OCI-LY7 (cell line): ENCODE results near the gene C2orf72. TPM values are rescaled to one million over a fixed set of nuclear protein-coding genes. Genes with fewer than 3 reads are reported as not detected.

Source experiments
- BruUV-seq: library from RNA; stranded (reverse); fragments of 400-500 nt; replicated peaks from 2 replicates; lab custom pipeline; 2021; lab: Mats Ljungman, UMichigan
- CTCF ChIA-PET: fragments of 300-600 bp; sonication (Branson Sonifier 250); formaldehyde crosslinking; loops from one replicate; lab custom pipeline; 2022; ENCODE audit warnings: antibody characterized with exemption; ENCODE audit not compliant: unreplicated experiment; lab: Charles Lee
- POLR2A ChIA-PET: fragments of 300-600 bp; sonication (Branson Sonifier 250); formaldehyde crosslinking; loops from one replicate; lab custom pipeline; 2022; ENCODE audit warnings: antibody characterized with exemption; lab: Charles Lee
- DNase-seq: peaks from one replicate; pipeline ENCODE4 v3.0.0-alpha.2; 2015; ENCODE audit warnings: low spot score
- H2AFZ ChIP-seq: fragments of 200-600 bp; sonication (generic), shearing (Covaris generic); 2 replicates; pipeline ENCODE4 v1.6.1; 2014; ENCODE audit warnings: mild to moderate bottlenecking, antibody characterized with exemption, low read length, moderate library complexity
- H3K27ac ChIP-seq: fragments of 200-600 bp; sonication (generic); 2 replicates; pipeline ENCODE4 v1.5.1; 2014; ENCODE audit warnings: mixed run types, low read depth, mild to moderate bottlenecking, moderate library complexity, low read length, inconsistent platforms; ENCODE audit not compliant: poor library complexity, severe bottlenecking
- H3K36me3 ChIP-seq: fragments of 200-600 bp; sonication (generic); 2 replicates; pipeline ENCODE4 v1.6.1; 2014; ENCODE audit warnings: mild to moderate bottlenecking, antibody characterized with exemption, low read length, moderate library complexity, mixed read lengths; ENCODE audit not compliant: insufficient read depth
- H3K4me1 ChIP-seq: fragments of 200-600 bp; sonication (generic); 2 replicates; pipeline ENCODE4 v1.5.1; 2014; ENCODE audit warnings: mild to moderate bottlenecking, low read length; ENCODE audit not compliant: insufficient read depth, poor library complexity, severe bottlenecking
- H3K4me2 ChIP-seq: fragments of 200-600 bp; sonication (generic); 2 replicates; pipeline ENCODE4 v1.6.1; 2014; ENCODE audit warnings: mild to moderate bottlenecking, low read length
- H3K4me3 ChIP-seq: fragments of 200-600 bp; sonication (generic); 2 replicates; pipeline ENCODE4 v1.5.1; 2014; ENCODE audit warnings: mild to moderate bottlenecking, low read depth, low read length; ENCODE audit not compliant: poor library complexity, severe bottlenecking
- H3K79me2 ChIP-seq: fragments of 200-600 bp; sonication (generic); 2 replicates; pipeline ENCODE4 v1.6.1; 2016; ENCODE audit warnings: low read depth, mild to moderate bottlenecking, low read length, moderate library complexity, mixed read lengths; ENCODE audit not compliant: insufficient read depth
- H3K9me2 ChIP-seq: fragments of 200-600 bp; sonication (generic); 2 replicates; pipeline ENCODE4 v1.6.1; 2016; ENCODE audit warnings: mild to moderate bottlenecking, low read length, mixed read lengths; ENCODE audit not compliant: insufficient read depth
- H3K9me3 ChIP-seq: fragments of 200-600 bp; sonication (generic); 2 replicates; pipeline ENCODE4 v1.6.1; 2014; ENCODE audit warnings: mild to moderate bottlenecking, mixed run types, low read length, mixed read lengths
- H4K20me1 ChIP-seq: fragments of 200-600 bp; sonication (generic); 2 replicates; pipeline ENCODE4 v1.6.1; 2014; ENCODE audit warnings: mild to moderate bottlenecking, antibody characterized with exemption, low read length, moderate library complexity, mixed read lengths; ENCODE audit not compliant: insufficient read depth
- EZH2phosphoT487 ChIP-seq: fragments of 200-600 bp; sonication (generic); IDR thresholded peaks from 2 replicates; pipeline ENCODE4 v1.6.1; 2018; ENCODE audit warnings: low read depth, borderline replicate concordance, mild to moderate bottlenecking, mixed run types, antibody characterized with exemption, low read length, moderate library complexity, mixed read lengths
- intact Hi-C: fragments of 100-400 bp; cut with micrococcal nuclease; formaldehyde crosslinking; loops from one replicate; pipeline ENCODE4 v1.10.0; 2022; ENCODE audit not compliant: unreplicated experiment
- total RNA-seq, 2 experiments: library from RNA; depleted of rRNA in 1 of 2; stranded (reverse); fragments of >200 nt in 1 of 2; shearing (Covaris generic) in 1 of 2; gene quantifications; 2 replicates each; pipeline ENCODE4 v1.2.3, GENCODE V29; 2014 to 2022
- TF ChIP-seq, protein P1 (sequence below): fragments of 200-600 bp; sonication (generic); conservative IDR thresholded peaks from 2 replicates; pipeline ENCODE4 v1.5.1; 2014; ENCODE audit warnings: mild to moderate bottlenecking, antibody characterized with exemption, low read length, moderate library complexity, mixed read lengths

C2orf72 gene
- total RNA-seq, 2 experiments from 2014 or later: not detected

DNA sequence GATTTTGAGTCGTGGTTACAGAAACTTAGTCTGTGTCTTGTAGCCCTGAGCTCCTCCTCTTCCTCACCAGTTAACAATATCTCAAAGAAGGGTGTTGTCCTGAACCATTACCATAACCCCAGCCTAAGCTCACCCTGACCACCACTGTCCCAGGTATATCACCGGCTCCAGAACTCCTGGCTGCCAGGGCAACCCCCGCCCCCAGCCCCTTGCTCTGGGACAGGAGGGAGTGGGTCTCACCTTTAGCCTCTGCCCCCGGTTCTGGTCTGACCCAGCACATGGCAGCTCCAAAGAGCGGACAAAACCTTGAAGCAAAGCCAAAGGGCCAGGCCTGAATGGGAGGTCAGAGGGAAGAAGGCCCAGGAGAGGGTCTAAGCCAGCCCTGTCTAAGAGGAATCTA, 13.8 kb downstream of the C2orf72 start:
- no peak overlapping the region for H3K4me2 ChIP-seq
- H2AFZ ChIP-seq: no peak overlapping the region
- no peak for DNase-seq
- peaks cover 5% of the 10 kb centered on the region for H3K4me1 ChIP-seq
- no peak overlapping the region for H3K27ac ChIP-seq
- no peak for TF ChIP-seq EZH2phosphoT487
- TF ChIP-seq, protein P1, sequence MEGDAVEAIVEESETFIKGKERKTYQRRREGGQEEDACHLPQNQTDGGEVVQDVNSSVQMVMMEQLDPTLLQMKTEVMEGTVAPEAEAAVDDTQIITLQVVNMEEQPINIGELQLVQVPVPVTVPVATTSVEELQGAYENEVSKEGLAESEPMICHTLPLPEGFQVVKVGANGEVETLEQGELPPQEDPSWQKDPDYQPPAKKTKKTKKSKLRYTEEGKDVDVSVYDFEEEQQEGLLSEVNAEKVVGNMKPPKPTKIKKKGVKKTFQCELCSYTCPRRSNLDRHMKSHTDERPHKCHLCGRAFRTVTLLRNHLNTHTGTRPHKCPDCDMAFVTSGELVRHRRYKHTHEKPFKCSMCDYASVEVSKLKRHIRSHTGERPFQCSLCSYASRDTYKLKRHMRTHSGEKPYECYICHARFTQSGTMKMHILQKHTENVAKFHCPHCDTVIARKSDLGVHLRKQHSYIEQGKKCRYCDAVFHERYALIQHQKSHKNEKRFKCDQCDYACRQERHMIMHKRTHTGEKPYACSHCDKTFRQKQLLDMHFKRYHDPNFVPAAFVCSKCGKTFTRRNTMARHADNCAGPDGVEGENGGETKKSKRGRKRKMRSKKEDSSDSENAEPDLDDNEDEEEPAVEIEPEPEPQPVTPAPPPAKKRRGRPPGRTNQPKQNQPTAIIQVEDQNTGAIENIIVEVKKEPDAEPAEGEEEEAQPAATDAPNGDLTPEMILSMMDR: no peak
- intact Hi-C loops: no loop called here
- H3K4me3 ChIP-seq: no peak overlapping the region
- H3K9me3 ChIP-seq: no peaks in the 10 kb centered on the region
- ChIA-PET POLR2A (interaction anchor here (0.6 kb wide), 1 partner anchor 83 kb away, joined by 3 read pairs; no protein-coding TSS in a partner anchor), CTCF (no interaction called here)
- BruUV-seq: no TSS peak
- H3K79me2 ChIP-seq: no peaks in the 10 kb centered on the region
- no peaks in the 10 kb centered on the region for H3K9me2 ChIP-seq
- no peaks in the 10 kb centered on the region for H3K36me3 ChIP-seq
- no peaks in the 10 kb centered on the region for H4K20me1 ChIP-seq

DNA sequence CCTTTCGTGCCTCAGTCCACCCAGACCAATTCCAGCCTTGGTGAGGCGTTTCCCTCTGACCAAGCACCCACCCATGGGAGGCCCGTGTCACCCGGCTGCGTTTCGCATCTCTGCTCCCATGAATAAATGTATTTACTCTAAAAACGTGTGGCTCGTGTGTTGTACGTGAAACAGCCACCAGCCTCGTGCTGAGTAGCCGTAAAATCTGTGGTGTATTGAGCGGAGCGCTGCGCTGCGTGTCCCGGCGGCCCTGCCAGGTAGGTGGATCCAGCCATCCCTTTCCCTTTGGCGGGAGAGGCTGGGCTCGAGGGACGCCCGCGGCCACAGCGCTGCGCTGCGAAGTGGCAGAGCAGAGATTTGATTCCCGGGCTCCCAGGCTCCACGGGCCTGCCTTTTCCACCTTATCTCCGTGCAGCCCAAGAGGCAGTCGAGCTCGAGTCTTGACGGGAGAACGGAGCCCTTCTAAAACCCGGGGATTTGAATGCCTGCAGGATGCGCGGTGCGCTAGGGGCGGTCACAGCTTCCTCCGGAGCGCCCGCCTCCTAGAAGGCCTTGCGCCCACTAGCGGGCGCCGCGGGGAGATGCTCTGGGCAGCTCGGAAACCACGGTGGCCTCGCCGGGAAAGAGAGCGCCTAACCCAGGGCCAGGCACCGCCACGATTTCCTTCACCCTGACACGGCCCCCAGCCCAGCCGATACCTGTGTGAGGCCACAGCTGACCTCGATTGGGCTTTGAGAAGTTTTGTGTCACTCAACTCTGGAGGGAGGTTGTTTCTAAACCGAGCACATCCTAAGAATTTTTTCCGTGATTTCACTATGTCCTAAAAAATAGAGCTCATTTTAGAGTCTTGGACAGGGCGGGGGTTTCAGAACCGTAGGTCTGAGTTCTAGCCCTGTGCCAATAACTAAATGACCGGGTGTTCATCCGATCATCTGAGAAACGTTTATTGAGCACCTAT, 15.4 kb downstream of the C2orf72 start:
- intact Hi-C loops: no loop called here

More for the DNA sequence above, 15.4 kb downstream of the C2orf72 start:
- Histone ChIP-seq H3K9me2 (no peaks in the 10 kb centered on the region), H4K20me1 (peaks cover 5% of the 10 kb centered on the region; the same call in 1 of the 2 replicates), H3K4me2 (peak overlapping the region; percentile 71), H3K4me1 (peaks cover 9% of the 10 kb centered on the region), H3K4me3 (peak overlapping the region; percentile 67), H3K27ac (no peak overlapping the region), H3K79me2 (peaks cover 10% of the 10 kb centered on the region), H3K36me3 (no peaks in the 10 kb centered on the region; the same call in 1 of the 2 replicates), H3K9me3 (no peaks in the 10 kb centered on the region), H2AFZ (peak overlapping the region; percentile 92)
- no TSS peak for BruUV-seq
- peak; percentile 86 for DNase-seq
- CTCF ChIA-PET: interaction anchor here (0.6 kb wide), 1 partner anchor 1498 kb away, joined by 3 read pairs; the partner anchor contains the start of gene EIF4E2
- POLR2A ChIA-PET: interaction anchor here (0.6 to 1.1 kb wide), 3 partner anchors 17 to 155 kb away, joined by 3 to 6 read pairs (median 3); no protein-coding TSS in a partner anchor
- no peak for TF ChIP-seq EZH2phosphoT487
- TF ChIP-seq, protein P1: peak; percentile 83
